A549 treated with GW870086 at 1 μM for 4 hours (cell line): ENCODE measurements around the gene VRK2. TPM values are rescaled to one million over a fixed set of nuclear protein-coding genes. Genes with fewer than 3 reads are reported as not detected.

ENCODE experiments used
- total RNA-seq: library from RNA; stranded (reverse); fragments of 200-300 nt; extraction: Qiagen RNA extraction; gene quantifications from 5 replicates; pipeline ENCODE4 v1.2.3, GENCODE V29; 2022; ENCODE audit warnings: low read depth

VRK2 gene
- total RNA-seq: 26.5 to 33.2 TPM (median 29.6 TPM) in 5 replicates

DNA sequence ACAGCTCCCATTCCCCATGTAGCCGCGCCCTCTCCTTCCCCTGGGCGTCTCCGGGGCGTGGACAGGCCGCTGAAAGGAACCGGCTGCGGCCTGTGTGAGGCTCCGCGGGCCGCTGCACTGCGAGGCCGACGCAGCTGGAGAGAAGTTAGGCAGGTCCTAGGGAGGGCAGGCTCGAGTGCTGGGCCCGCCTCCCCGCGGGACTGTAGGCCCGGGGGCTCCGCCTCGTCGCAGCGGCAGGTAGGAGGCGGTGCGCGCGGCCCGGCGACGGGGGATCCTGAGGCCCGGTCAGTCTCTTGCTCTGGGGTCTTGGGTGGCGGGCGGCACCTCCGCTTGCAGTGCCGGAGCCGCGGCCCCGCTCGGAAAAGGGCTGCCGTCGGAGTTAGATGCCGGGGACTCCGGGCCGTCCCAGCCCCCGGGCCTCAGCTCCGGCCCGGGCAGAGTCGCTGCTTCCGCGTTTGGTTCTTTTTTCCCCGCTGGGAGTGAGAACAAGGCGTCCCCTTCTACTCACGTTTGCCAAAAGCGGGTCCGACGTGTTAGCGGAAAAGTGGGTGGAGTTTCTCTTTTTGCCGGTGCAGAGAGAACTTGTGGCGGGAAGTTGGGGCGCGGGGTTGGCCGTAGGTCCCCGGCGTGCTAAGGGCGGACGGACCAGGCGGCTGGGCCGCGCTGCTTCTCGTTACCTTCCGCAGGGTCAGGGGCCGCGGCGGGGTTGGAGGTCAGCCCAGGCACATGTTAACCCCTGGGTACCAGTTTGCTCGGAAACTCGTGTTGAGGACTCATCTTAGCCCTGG is at the start of gene VRK2:
TSS of gene VRK2 (plus strand) at position 222 of the 788 bp plus-strand sequence. CDS start 2,026 bp downstream, outside the sequence.

Other genes starting within 250 kb of the VRK2 start
- gene FANCL, start 194.5 kb downstream of the VRK2 start, total RNA-seq: 20.8 to 28.7 TPM (median 26.1 TPM) in 5 replicates